Lower leg skin (tissue), 3 donors: ENCODE data around the gene SOX21.

ENCODE experiments used
- CTCF ChIP-seq, 3 donors: fragments of 450-650 bp; IDR thresholded peaks; one replicate each; pipeline ENCODE4 v1.5.1; 2016; ENCODE audit warnings: antibody characterized with exemption in 3 of 3, mild to moderate bottlenecking in 3 of 3, moderate library complexity in 2 of 3
- POLR2A ChIP-seq, 2 donors: fragments of 450-650 bp; IDR thresholded peaks; one replicate each; pipeline ENCODE4 v1.6.1; 2016 to 2017; ENCODE audit warnings: antibody characterized with exemption in 2 of 2, mild to moderate bottlenecking in 1 of 2, moderate library complexity in 1 of 2

GRCh38 chr13:94703721-94704314 is 8.5 kb downstream of the SOX21 start:
- TF ChIP-seq POLR2A (IDR thresholded peaks at IDR 0.05) (no peak), CTCF (IDR thresholded peaks at IDR 0.05) (no peak)
